H1 (cell line): ENCODE data around the gene SPTBN5. TPM values are rescaled to one million over a fixed set of nuclear protein-coding genes. Genes with fewer than 3 reads are reported as not detected.

Experiments
- CTCF ChIA-PET: fragments of 300-600 bp; sonication (Branson Sonifier 250); formaldehyde crosslinking; loops from one replicate; lab custom pipeline; 2021; ENCODE audit not compliant: partially characterized antibody; lab: Charles Lee
- POLR2A ChIA-PET: fragments of 300-600 bp; sonication (Branson Sonifier 250); formaldehyde crosslinking; loops from one replicate; lab custom pipeline; 2021; ENCODE audit warnings: inconsistent platforms; ENCODE audit not compliant: partially characterized antibody; lab: Charles Lee
- DNase-seq, 2 experiments: peaks; one replicate each; pipeline versions ENCODE4 v3.0.0 to v3.0.0-alpha.2; 2010 to 2022; ENCODE audit warnings: low spot score in 2 of 2, low read depth in 1 of 2, mixed read lengths in 1 of 2
- FAIRE-seq: peaks from 2 replicates; lab custom pipeline; 2011; peaks lifted over from hg19 to GRCh38; lab: Jason Lieb, UNC
- H2AFZ ChIP-seq: 2 replicates; pipeline ENCODE4 v1.8.1; 2012; ENCODE audit warnings: low read length, inconsistent platforms
- H2AK5ac ChIP-seq: 2 replicates; pipeline ENCODE4 v1.6.1; 2013; ENCODE audit warnings: low read depth, low read length
- H2BK120ac ChIP-seq: replicated peaks from 2 replicates; pipeline ENCODE3; 2013; ENCODE audit warnings: low read depth, low read length, inconsistent platforms
- H2BK12ac ChIP-seq: 2 replicates; pipeline ENCODE4 v1.6.1; 2013; ENCODE audit warnings: low read depth, low read length
- H2BK15ac ChIP-seq: 2 replicates; pipeline ENCODE4 v1.6.1; 2013; ENCODE audit warnings: low read length
- H2BK20ac ChIP-seq: 2 replicates; pipeline ENCODE4 v1.6.1; 2013; ENCODE audit warnings: low read length
- H2BK5ac ChIP-seq: 2 replicates; pipeline ENCODE4 v1.6.1; 2013; ENCODE audit warnings: low read depth, low read length
- H3K14ac ChIP-seq: 2 replicates; pipeline ENCODE4 v1.6.1; 2013; ENCODE audit warnings: inconsistent platforms; ENCODE audit not compliant: insufficient read length
- H3K18ac ChIP-seq: 2 replicates; pipeline ENCODE4 v1.6.1; 2013; ENCODE audit warnings: low read length; ENCODE audit errors: extremely low read depth
- H3K23ac ChIP-seq: 2 replicates; pipeline ENCODE4 v1.6.1; 2013; ENCODE audit warnings: inconsistent platforms; ENCODE audit not compliant: insufficient read length
- H3K23me2 ChIP-seq: 2 replicates; pipeline ENCODE4 v1.6.1; 2013; ENCODE audit warnings: low read depth, low read length
- H3K27ac ChIP-seq: 2 replicates; pipeline ENCODE4 v1.6.1; 2011; ENCODE audit warnings: low read depth, low read length, inconsistent platforms
- H3K27me3 ChIP-seq, 4 experiments: replicated peaks in 1 of 4; 1 replicate in 1 of 4; 2 replicates in 3 of 4; pipeline versions ENCODE4 v1.6.1 to v1.8.1; 2011 to 2013; ENCODE audit warnings: low read length in 3 of 4, mild to moderate bottlenecking in 3 of 4, inconsistent platforms in 2 of 4, mixed read lengths in 2 of 4, moderate library complexity in 1 of 4; ENCODE audit not compliant: control insufficient read depth in 3 of 4, insufficient read depth in 3 of 4; ENCODE audit errors: extremely low read depth in 1 of 4
- H3K36me3 ChIP-seq, 4 experiments: 2 replicates each; pipeline versions ENCODE4 v1.6.1 to v1.8.1; 2011 to 2013; ENCODE audit warnings: mild to moderate bottlenecking in 4 of 4, low read length in 3 of 4, moderate library complexity in 2 of 4, control low read depth in 1 of 4, inconsistent platforms in 1 of 4; ENCODE audit not compliant: insufficient read depth in 4 of 4, control insufficient read depth in 2 of 4
- H3K4ac ChIP-seq: replicated peaks from 2 replicates; pipeline ENCODE3; 2013; ENCODE audit warnings: low read length, low read depth, mixed read lengths, inconsistent platforms; ENCODE audit not compliant: insufficient read length
- H3K4me1 ChIP-seq, 4 experiments: replicated peaks in 1 of 4; 1 replicate in 1 of 4; 2 replicates in 3 of 4; pipeline versions ENCODE4 v1.6.1 to v1.8.1; 2011 to 2013; ENCODE audit warnings: low read length in 3 of 4, inconsistent platforms in 2 of 4, mixed read lengths in 1 of 4; ENCODE audit not compliant: insufficient read depth in 4 of 4, control insufficient read depth in 3 of 4
- H3K4me2 ChIP-seq, 2 experiments: 2 replicates each; pipeline versions ENCODE4 v1.6.1 to v1.8.1; 2011 to 2013; ENCODE audit warnings: low read depth in 2 of 2, low read length in 2 of 2, control low read depth in 1 of 2, inconsistent platforms in 1 of 2, mild to moderate bottlenecking in 1 of 2; ENCODE audit not compliant: insufficient read depth in 1 of 2
- H3K4me3 ChIP-seq, 4 experiments: fragments of 200-600, 300-600 bp in 1 of 4; sonication (generic), shearing (Covaris generic), sonication (Bioruptor Twin) in 1 of 4; 2 replicates each; pipeline versions ENCODE4 v1.5.1 to v1.8.1; 2011 to 2016; ENCODE audit warnings: low read length in 4 of 4, low read depth in 3 of 4, control low read depth in 2 of 4, inconsistent platforms in 2 of 4, mild to moderate bottlenecking in 2 of 4, mixed read lengths in 1 of 4, moderate library complexity in 1 of 4; ENCODE audit not compliant: insufficient read depth in 2 of 4; ENCODE audit errors: extremely low read depth in 1 of 4
- H3K56ac ChIP-seq: replicated peaks from 2 replicates; pipeline ENCODE3; 2013; ENCODE audit warnings: low read depth, mild to moderate bottlenecking, mixed read lengths, low read length, inconsistent platforms; ENCODE audit not compliant: insufficient read length
- H3K79me1 ChIP-seq: 2 replicates; pipeline ENCODE4 v1.6.1; 2013; ENCODE audit warnings: low read depth, low read length, control low read depth
- H3K79me2 ChIP-seq, 2 experiments: 2 replicates each; pipeline versions ENCODE4 v1.6.1 to v1.8.1; 2012 to 2013; ENCODE audit warnings: low read length in 2 of 2, mild to moderate bottlenecking in 2 of 2, inconsistent platforms in 1 of 2; ENCODE audit not compliant: insufficient read depth in 2 of 2, control insufficient read depth in 1 of 2
- H3K9ac ChIP-seq, 4 experiments: replicated peaks in 1 of 4; 1 replicate in 1 of 4; 2 replicates in 3 of 4; pipeline versions ENCODE4 v1.6.1 to v1.8.1; 2011 to 2013; ENCODE audit warnings: low read depth in 3 of 4, low read length in 3 of 4, control low read depth in 2 of 4, mild to moderate bottlenecking in 2 of 4, moderate library complexity in 2 of 4, inconsistent platforms in 1 of 4; ENCODE audit errors: extremely low read depth in 1 of 4
- H3K9me3 ChIP-seq, 2 experiments: 2 replicates each; pipeline versions ENCODE4 v1.6.1 to v1.8.1; 2012 to 2013; ENCODE audit warnings: mild to moderate bottlenecking in 2 of 2, moderate library complexity in 2 of 2, control low read depth in 1 of 2, inconsistent platforms in 1 of 2, low read depth in 1 of 2, low read length in 1 of 2, mixed read lengths in 1 of 2; ENCODE audit not compliant: insufficient read depth in 2 of 2
- H4K20me1 ChIP-seq, 2 experiments: replicated peaks in 1 of 2; 2 replicates each; pipeline versions ENCODE3 to v1.8.1; 2011 to 2013; ENCODE audit warnings: inconsistent platforms in 2 of 2, low read length in 2 of 2, mild to moderate bottlenecking in 1 of 2; ENCODE audit not compliant: insufficient read depth in 2 of 2, control insufficient read depth in 1 of 2
- H4K5ac ChIP-seq: 2 replicates; pipeline ENCODE4 v1.6.1; 2013; ENCODE audit warnings: low read length, low read depth, mixed read lengths, inconsistent platforms; ENCODE audit not compliant: insufficient read length
- H4K8ac ChIP-seq: 2 replicates; pipeline ENCODE4 v1.8.0; 2013; ENCODE audit warnings: mild to moderate bottlenecking, moderate library complexity, low read length, inconsistent platforms; ENCODE audit not compliant: insufficient read depth; ENCODE audit errors: extremely low read depth
- H4K91ac ChIP-seq: replicated peaks from 2 replicates; pipeline ENCODE3; 2013; ENCODE audit warnings: low read length, mixed read lengths, inconsistent platforms; ENCODE audit not compliant: insufficient read length
- WGBS, 2 experiments: shearing (Covaris generic) in 1 of 2; methylation state at CpG; one replicate each; pipeline versions ENCODE4 v1.1.6 to v1.1.7; 2013 to 2015; ENCODE audit warnings: low lambda C conversion rate in 2 of 2, mixed read lengths in 2 of 2, inconsistent platforms in 1 of 2, low coverage in 1 of 2, missing lambda C conversion rate in 1 of 2; ENCODE audit not compliant: insufficient replicate concordance in 2 of 2, insufficient coverage in 1 of 2, insufficient read length in 1 of 2; ENCODE audit errors: extremely low coverage in 1 of 2, missing lambda C conversion rate in 1 of 2; 5-methylcytosine and 5-hydroxymethylcytosine counted together
- polyA plus RNA-seq, 7 experiments: library from polyadenylated mRNA; depleted of rRNA in 3 of 7; stranded (reverse) in 5 of 7; unstranded in 2 of 7; fragments of >200 nt in 5 of 7; fragments of 200-250 nt in 2 of 7; gene quantifications; 1 replicate in 5 of 7; 2 replicates in 1 of 7; 4 replicates in 1 of 7; pipeline versions ENCODE4 v1.2.1 to v1.2.3, GENCODE V29; 2011 to 2013; ENCODE audit warnings: missing spikeins in 2 of 7, mixed read lengths in 2 of 7
- total RNA-seq: library from RNA; stranded (reverse); fragmentation: NEBNext Ultra II Directional; extraction: Animal tissue kit (Norgen Biotek cat#: 25700); gene quantifications from 2 replicates; pipeline ENCODE4 v1.2.1, GENCODE V29; 2021

Gene SPTBN5
- total and polyA plus RNA-seq, 2 of the 8 experiments (the other 6 are each of a cell fraction or from before 2014, with no cell fraction given): 0.32 to 0.84 TPM

DNA sequence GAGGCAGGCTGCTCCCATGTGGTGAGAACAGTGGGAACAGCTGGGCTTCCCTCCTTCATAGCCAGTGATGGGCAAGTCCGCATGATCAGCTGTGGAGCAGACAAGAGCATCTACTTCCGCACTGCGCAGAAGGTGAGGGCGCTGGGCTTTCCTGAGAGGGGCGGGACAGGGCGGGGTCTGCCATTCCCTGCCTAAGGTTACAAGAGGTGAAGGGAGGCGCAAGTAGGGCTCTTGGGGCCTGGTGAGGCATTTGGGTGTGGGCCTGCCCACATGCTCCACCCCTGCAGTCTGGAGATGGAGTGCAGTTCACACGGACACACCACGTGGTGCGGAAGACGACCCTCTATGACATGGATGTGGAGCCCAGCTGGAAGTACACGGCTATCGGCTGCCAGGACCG is 76.5 kb downstream of the SPTBN5 start:
- Histone ChIP-seq H2BK120ac (no peak overlapping the region), H3K18ac (no peak overlapping the region), H3K36me3 (peaks cover 0 to 3% (median under 1%) of the 10 kb centered on the region in 4 experiments; a peak in 3 of 8 replicates), H2AK5ac (no peak overlapping the region), H4K20me1 (peaks cover 0 to 3% of the 10 kb centered on the region in 2 experiments), H2BK12ac (no peak overlapping the region), H3K4ac (no peak overlapping the region), H3K56ac (no peak overlapping the region), H3K4me2 (no peak overlapping the region), H2BK20ac (no peak overlapping the region), H3K27ac (no peak overlapping the region), H3K4me1 (no peaks in the 10 kb centered on the region), H3K23ac (no peak overlapping the region), H3K4me3 (no peak overlapping the region), H4K5ac (no peak overlapping the region), H4K8ac (no peak overlapping the region), H3K79me2 (no peaks in the 10 kb centered on the region), H3K79me1 (no peaks in the 10 kb centered on the region), H2BK15ac (no peak overlapping the region), H3K9me3 (no peaks in the 10 kb centered on the region), H3K23me2 (no peaks in the 10 kb centered on the region), H3K27me3 (no peaks in the 10 kb centered on the region), H2BK5ac (no peak overlapping the region), H2AFZ (no peak overlapping the region), H3K14ac (no peak overlapping the region), H3K9ac (no peak overlapping the region), H4K91ac (no peak overlapping the region)
- no peak for DNase-seq
- no peak for FAIRE-seq
- ChIA-PET CTCF (interaction anchor here (1.0 to 2.8 kb wide), 3 partner anchors 17 to 44 kb away, joined by 3 to 14 read pairs (median 3); partner anchors contain the start of gene MAPKBP1), POLR2A (no interaction called here)
- 97% methylated on average over 14 of the region's 14 CpGs; no CpG with 5 or more reads in 1 of the 2 experiments for WGBS, 2 experiments
